K562 (cell line): ENCODE measurements around the gene TNFSF13. TPM values are rescaled to one million over a fixed set of nuclear protein-coding genes. Genes with fewer than 3 reads are reported as not detected.
A peak's percentile ranks its signal among the peaks of the same experiment; 100 is the strongest.

Experiments
- ATAC-seq: fragments of 200-7000 bp; cut with Tn5 transposase; 3 replicates; pipeline ENCODE4 v1.9.1; 2020; ENCODE audit warnings: moderate library complexity
- BruUV-seq: library from RNA; stranded (reverse); fragments of 400-500 nt; replicated peaks from 2 replicates; lab custom pipeline; 2021; lab: Mats Ljungman, UMichigan
- CTCF ChIA-PET: fragments of 300-600 bp; formaldehyde crosslinking; extraction: SDS; loops from one replicate; lab custom pipeline; 2021; ENCODE audit warnings: low intra/inter-chr PET ratio; lab: Yijun Ruan, JAX
- POLR2A ChIA-PET: fragments of 300-600, 350-650 bp; sonication (Branson Sonifier 250); formaldehyde crosslinking; extraction: SDS; loops from one replicate; lab custom pipeline; 2021; ENCODE audit warnings: antibody characterized with exemption, inconsistent platforms; lab: Yijun Ruan, JAX
- DNase-seq, 4 experiments: peaks; one replicate each; pipeline versions ENCODE4 v3.0.0 to v3.0.0-alpha.2; 2011 to 2018; ENCODE audit warnings: low spot score in 3 of 4, mixed read lengths in 3 of 4; ENCODE audit errors: extremely low read depth in 1 of 4
- FAIRE-seq: peaks from 2 replicates; lab custom pipeline; 2011; peaks lifted over from hg19 to GRCh38; lab: Jason Lieb, UNC
- H2AFZ ChIP-seq: 2 replicates; pipeline ENCODE4 v1.6.0; 2011; ENCODE audit warnings: low read depth, low read length, control low read depth, inconsistent platforms
- H3K27ac ChIP-seq: fragments of 200-600 bp; 3 replicates; pipeline ENCODE4 v1.8.0; 2011; ENCODE audit warnings: low read depth, mild to moderate bottlenecking, control low read depth, inconsistent platforms, low read length, moderate library complexity, mixed read lengths; ENCODE audit errors: extremely low read depth
- H3K27me3 ChIP-seq, 2 experiments: fragments of 300-600 bp in 1 of 2; 2 replicates in 1 of 2; 3 replicates in 1 of 2; pipeline versions ENCODE4 v1.6.0 to v1.8.0; 2011; ENCODE audit warnings: inconsistent platforms in 2 of 2, low read length in 2 of 2, mild to moderate bottlenecking in 1 of 2, mixed read lengths in 1 of 2, moderate library complexity in 1 of 2; ENCODE audit not compliant: control insufficient read depth in 2 of 2, insufficient read depth in 2 of 2
- H3K36me3 ChIP-seq: fragments of 300-600 bp; 3 replicates; pipeline ENCODE4 v1.8.0; 2011; ENCODE audit warnings: mild to moderate bottlenecking, low read length, inconsistent platforms; ENCODE audit not compliant: control insufficient read depth, insufficient read depth
- H3K4me1 ChIP-seq, 2 experiments: fragments of 200-600 bp in 1 of 2; replicated peaks in 1 of 2; 2 replicates in 1 of 2; 3 replicates in 1 of 2; pipeline versions ENCODE4 v1.5.1 to v1.8.0; 2011; ENCODE audit warnings: inconsistent platforms in 2 of 2, low read length in 2 of 2, mild to moderate bottlenecking in 1 of 2, mixed read lengths in 1 of 2, moderate library complexity in 1 of 2; ENCODE audit not compliant: control insufficient read depth in 2 of 2, insufficient read depth in 2 of 2
- H3K4me2 ChIP-seq: 2 replicates; pipeline ENCODE4 v1.6.1; 2011; ENCODE audit warnings: low read length, control low read depth, inconsistent platforms, mixed read lengths; ENCODE audit not compliant: insufficient read depth
- H3K4me3 ChIP-seq: fragments of 200-600 bp; sonication (generic), shearing (Covaris generic); 2 replicates; pipeline ENCODE4 v1.5.1; 2016; ENCODE audit warnings: control low read depth, inconsistent platforms
- H3K79me2 ChIP-seq: fragments of 200-600 bp; 3 replicates; pipeline ENCODE4 v1.8.0; 2011; ENCODE audit warnings: low read length, inconsistent platforms; ENCODE audit not compliant: control insufficient read depth, insufficient read depth
- H3K9ac ChIP-seq, 2 experiments: 2 replicates each; pipeline versions ENCODE4 v1.6.0 to v1.6.1; 2011; ENCODE audit warnings: low read depth in 2 of 2, low read length in 2 of 2, control low read depth in 1 of 2, inconsistent platforms in 1 of 2, mild to moderate bottlenecking in 1 of 2, mixed read lengths in 1 of 2; ENCODE audit not compliant: insufficient read depth in 1 of 2
- H3K9me1 ChIP-seq: one replicate; pipeline ENCODE4 v1.6.0; 2011; ENCODE audit warnings: inconsistent platforms, mild to moderate bottlenecking, low read length, moderate library complexity; ENCODE audit not compliant: control insufficient read depth, insufficient read depth
- H3K9me3 ChIP-seq: replicated peaks from 2 replicates; pipeline ENCODE4 v1.5.1; 2011; ENCODE audit warnings: low read depth, low read length, inconsistent platforms; ENCODE audit not compliant: control insufficient read depth, insufficient read depth
- H4K20me1 ChIP-seq: replicated peaks from 2 replicates; pipeline ENCODE4 v1.6.1; 2011; ENCODE audit warnings: low read length, inconsistent platforms, mixed read lengths; ENCODE audit not compliant: control insufficient read depth, insufficient read depth
- MBD2 ChIP-seq: sonication (generic); IDR thresholded peaks from 2 replicates; pipeline ENCODE4 v1.6.1; 2016; ENCODE audit warnings: low read depth, borderline replicate concordance
- MXI1 ChIP-seq: IDR thresholded peaks from 2 replicates; pipeline ENCODE4 v1.6.1; 2011; ENCODE audit warnings: low read depth, mild to moderate bottlenecking, improper control_type of control experiment, low read length
- NFE2 ChIP-seq: IDR thresholded peaks from 2 replicates; pipeline ENCODE4 v1.6.1; 2014; ENCODE audit warnings: antibody characterized with exemption, low read depth
- NR2F6 ChIP-seq: fragments of 450-650 bp; formaldehyde crosslinking; IDR thresholded peaks from 2 replicates; pipeline ENCODE4 v1.4.0; 2020; ENCODE audit warnings: mild to moderate bottlenecking
- ZFP36 ChIP-seq: fragments of 150-350 bp; IDR thresholded peaks from 2 replicates; pipeline ENCODE4 v1.6.1; 2018; ENCODE audit warnings: low read length, low read depth; ENCODE audit not compliant: partially characterized antibody
- ZNF24 ChIP-seq: fragments of 450-650 bp; IDR thresholded peaks from 2 replicates; pipeline ENCODE4 v1.6.1; 2016
- ZNF507 ChIP-seq: conservative IDR thresholded peaks from 2 replicates; pipeline ENCODE4 v1.6.1; 2017; ENCODE audit warnings: missing genetic modification characterization, missing compliant biosample characterization
- WGBS: fragments of 100-300 bp; shearing (Covaris generic); methylation state at CpG from one replicate; pipeline ENCODE4 v1.1.6; 2016; ENCODE audit warnings: low coverage, mixed read lengths; ENCODE audit not compliant: insufficient coverage; ENCODE audit errors: missing lambda C conversion rate; 5-methylcytosine and 5-hydroxymethylcytosine counted together
- in situ Hi-C: fragments of 300-500 bp; cut with MboI; formaldehyde crosslinking; loops from 4 replicates; pipeline ENCODE4 v1.15.0; 2018; ENCODE audit warnings: inconsistent platforms, mixed read lengths
- intact Hi-C: fragments of 100-400 bp; cut with micrococcal nuclease; formaldehyde crosslinking; loops from 2 replicates; pipeline ENCODE4 v1.14.2; 2022
- polyA plus RNA-seq, 8 experiments: library from polyadenylated mRNA; depleted of rRNA in 4 of 8; stranded (reverse) in 5 of 8; unstranded in 3 of 8; fragments of >200 nt; fragmentation: Nextera tagmentation in 2 of 8; fragmentation: Illumina TruSeq in 1 of 8; extraction: Ambion mirVana in 2 of 8; extraction: Trizol in 1 of 8; gene quantifications; 2 replicates each; pipeline versions ENCODE4 v1.2.1 to v1.2.3, GENCODE V29; 2011 to 2014; ENCODE audit warnings: inconsistent platforms in 1 of 8, missing spikeins in 1 of 8
- total RNA-seq, 7 experiments: library from RNA; depleted of rRNA in 6 of 7; stranded (reverse); fragments of >200 nt in 6 of 7; fragmentation: Illumina TruSeq in 2 of 7; extraction: Trizol in 2 of 7; gene quantifications; 2 replicates each; pipeline versions ENCODE4 v1.2.1 to v1.2.3, GENCODE V29; 2011 to 2021; ENCODE audit warnings: low replicate concordance in 1 of 7
- TF ChIP-seq, protein P1 (sequence below): fragments of 200-800 bp; sonication (Bioruptor generic); IDR thresholded peaks from 2 replicates; pipeline ENCODE4 v1.6.1; 2016; ENCODE audit warnings: missing genetic modification characterization, missing compliant biosample characterization
- TF ChIP-seq, protein P2 (sequence below), 2 experiments: IDR thresholded peaks; 2 replicates each; pipeline ENCODE4 v1.6.1; 2012; ENCODE audit warnings: improper control_type of control experiment in 2 of 2, low read depth in 2 of 2, low read length in 2 of 2, borderline replicate concordance in 1 of 2
- TF ChIP-seq, protein P3 (sequence below): fragments of 250-450 bp; sonication (Bioruptor Pico); IDR thresholded peaks from 2 replicates; pipeline ENCODE4 v1.8.0; 2022; ENCODE audit warnings: inconsistent platforms, mild to moderate bottlenecking, moderate library complexity, borderline replicate concordance

The TNFSF13 gene
- total and polyA plus RNA-seq, 9 of the 15 experiments (the other 6 are each of a cell fraction or from before 2014, with no cell fraction given): 0.04 to 0.51 (median 0.19) TPM; not detected in 1

DNA sequence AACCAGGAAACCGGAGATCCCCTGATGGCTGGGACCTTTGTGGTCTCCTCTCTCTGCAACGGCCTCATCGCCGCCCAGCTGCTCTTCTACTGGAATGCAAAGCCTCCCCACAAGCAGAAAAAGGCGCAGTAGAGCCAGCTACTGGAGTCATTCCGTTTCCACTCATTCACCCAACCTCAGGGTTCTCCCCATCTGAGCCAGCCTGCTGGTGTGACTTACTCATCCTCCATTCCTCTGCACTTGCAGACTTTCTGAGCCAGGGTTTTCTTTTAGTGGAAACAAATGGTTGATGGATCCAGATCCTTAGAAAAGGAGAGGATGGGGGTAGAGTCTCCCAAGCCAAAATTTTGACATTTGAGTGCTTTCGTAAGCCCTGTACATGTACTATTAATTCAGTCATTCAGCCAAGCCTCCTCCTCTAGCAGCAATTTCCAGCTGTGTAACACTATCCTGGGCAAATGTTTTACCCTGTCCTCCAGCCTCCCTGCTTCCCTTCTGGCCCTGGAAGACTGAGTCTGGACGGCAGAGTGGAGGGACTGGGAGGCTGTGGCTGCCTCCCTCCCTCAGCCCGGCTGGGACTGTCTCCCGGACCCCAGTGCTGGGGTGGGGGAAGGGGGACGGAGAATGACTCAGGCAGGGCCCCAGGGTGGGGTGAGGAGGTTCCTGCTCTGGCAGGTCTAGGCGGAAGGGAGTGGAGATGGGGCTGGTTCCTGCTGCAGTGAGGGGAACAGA, 29.0 kb downstream of the TNFSF13 start:
- ATAC-seq: peak; percentile 39
- peak; percentile 54 for FAIRE-seq
- Histone ChIP-seq H3K36me3 (peaks cover 56% of the 10 kb centered on the region), H3K4me2 (peak overlapping the region; percentile 63), H3K9me3 (no peaks in the 10 kb centered on the region), H4K20me1 (no peaks in the 10 kb centered on the region), H3K79me2 (peaks cover 56% of the 10 kb centered on the region), H3K27me3 (no peaks in the 10 kb centered on the region), H3K27ac (peak overlapping the region; percentile 71), H3K4me3 (peak overlapping the region; percentile 18; the same call in 1 of the 2 replicates), H3K4me1 (peaks cover 36 to 60% of the 10 kb centered on the region in 2 experiments), H3K9ac (peak overlapping the region; percentile 53 to 86), H2AFZ (no peak overlapping the region), H3K9me1 (no peaks in the 10 kb centered on the region)
- POLR2A ChIA-PET: interaction anchor here (0.9 to 2.8 kb wide), 4 partner anchors 13 to 99 kb away, joined by 3 to 24 read pairs (median 6); partner anchors contain the start of genes TP53 and WRAP53
- TSS peak; percentile 21 for BruUV-seq
- CTCF ChIA-PET: no interaction called here
- in situ Hi-C loops: no loop called here
- intact Hi-C loops: loop anchor here (5.0 kb wide), 1 partner anchor 100 kb away; the partner anchor contains the start of genes TP53 and WRAP53
- WGBS: 38% methylated on average over 11 of the region's 12 CpGs
- DNase-seq: peak in 2 of 4 experiments; percentile 75 to 82
- no peak for TF ChIP-seq NR2F6 (CRISPR knock-in tag)
- TF ChIP-seq, protein P1, sequence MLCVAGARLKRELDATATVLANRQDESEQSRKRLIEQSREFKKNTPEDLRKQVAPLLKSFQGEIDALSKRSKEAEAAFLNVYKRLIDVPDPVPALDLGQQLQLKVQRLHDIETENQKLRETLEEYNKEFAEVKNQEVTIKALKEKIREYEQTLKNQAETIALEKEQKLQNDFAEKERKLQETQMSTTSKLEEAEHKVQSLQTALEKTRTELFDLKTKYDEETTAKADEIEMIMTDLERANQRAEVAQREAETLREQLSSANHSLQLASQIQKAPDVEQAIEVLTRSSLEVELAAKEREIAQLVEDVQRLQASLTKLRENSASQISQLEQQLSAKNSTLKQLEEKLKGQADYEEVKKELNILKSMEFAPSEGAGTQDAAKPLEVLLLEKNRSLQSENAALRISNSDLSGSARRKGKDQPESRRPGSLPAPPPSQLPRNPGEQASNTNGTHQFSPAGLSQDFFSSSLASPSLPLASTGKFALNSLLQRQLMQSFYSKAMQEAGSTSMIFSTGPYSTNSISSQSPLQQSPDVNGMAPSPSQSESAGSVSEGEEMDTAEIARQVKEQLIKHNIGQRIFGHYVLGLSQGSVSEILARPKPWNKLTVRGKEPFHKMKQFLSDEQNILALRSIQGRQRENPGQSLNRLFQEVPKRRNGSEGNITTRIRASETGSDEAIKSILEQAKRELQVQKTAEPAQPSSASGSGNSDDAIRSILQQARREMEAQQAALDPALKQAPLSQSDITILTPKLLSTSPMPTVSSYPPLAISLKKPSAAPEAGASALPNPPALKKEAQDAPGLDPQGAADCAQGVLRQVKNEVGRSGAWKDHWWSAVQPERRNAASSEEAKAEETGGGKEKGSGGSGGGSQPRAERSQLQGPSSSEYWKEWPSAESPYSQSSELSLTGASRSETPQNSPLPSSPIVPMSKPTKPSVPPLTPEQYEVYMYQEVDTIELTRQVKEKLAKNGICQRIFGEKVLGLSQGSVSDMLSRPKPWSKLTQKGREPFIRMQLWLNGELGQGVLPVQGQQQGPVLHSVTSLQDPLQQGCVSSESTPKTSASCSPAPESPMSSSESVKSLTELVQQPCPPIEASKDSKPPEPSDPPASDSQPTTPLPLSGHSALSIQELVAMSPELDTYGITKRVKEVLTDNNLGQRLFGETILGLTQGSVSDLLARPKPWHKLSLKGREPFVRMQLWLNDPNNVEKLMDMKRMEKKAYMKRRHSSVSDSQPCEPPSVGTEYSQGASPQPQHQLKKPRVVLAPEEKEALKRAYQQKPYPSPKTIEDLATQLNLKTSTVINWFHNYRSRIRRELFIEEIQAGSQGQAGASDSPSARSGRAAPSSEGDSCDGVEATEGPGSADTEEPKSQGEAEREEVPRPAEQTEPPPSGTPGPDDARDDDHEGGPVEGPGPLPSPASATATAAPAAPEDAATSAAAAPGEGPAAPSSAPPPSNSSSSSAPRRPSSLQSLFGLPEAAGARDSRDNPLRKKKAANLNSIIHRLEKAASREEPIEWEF: no peak
- TF ChIP-seq, protein P2, sequence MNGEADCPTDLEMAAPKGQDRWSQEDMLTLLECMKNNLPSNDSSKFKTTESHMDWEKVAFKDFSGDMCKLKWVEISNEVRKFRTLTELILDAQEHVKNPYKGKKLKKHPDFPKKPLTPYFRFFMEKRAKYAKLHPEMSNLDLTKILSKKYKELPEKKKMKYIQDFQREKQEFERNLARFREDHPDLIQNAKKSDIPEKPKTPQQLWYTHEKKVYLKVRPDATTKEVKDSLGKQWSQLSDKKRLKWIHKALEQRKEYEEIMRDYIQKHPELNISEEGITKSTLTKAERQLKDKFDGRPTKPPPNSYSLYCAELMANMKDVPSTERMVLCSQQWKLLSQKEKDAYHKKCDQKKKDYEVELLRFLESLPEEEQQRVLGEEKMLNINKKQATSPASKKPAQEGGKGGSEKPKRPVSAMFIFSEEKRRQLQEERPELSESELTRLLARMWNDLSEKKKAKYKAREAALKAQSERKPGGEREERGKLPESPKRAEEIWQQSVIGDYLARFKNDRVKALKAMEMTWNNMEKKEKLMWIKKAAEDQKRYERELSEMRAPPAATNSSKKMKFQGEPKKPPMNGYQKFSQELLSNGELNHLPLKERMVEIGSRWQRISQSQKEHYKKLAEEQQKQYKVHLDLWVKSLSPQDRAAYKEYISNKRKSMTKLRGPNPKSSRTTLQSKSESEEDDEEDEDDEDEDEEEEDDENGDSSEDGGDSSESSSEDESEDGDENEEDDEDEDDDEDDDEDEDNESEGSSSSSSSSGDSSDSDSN (IDR thresholded peaks at IDR 0.05; ENCODE audit: borderline replicate concordance in 1 of 2, low read depth in 2 of 2, low read length in 2 of 2): no peak
- TF ChIP-seq, protein P3, sequence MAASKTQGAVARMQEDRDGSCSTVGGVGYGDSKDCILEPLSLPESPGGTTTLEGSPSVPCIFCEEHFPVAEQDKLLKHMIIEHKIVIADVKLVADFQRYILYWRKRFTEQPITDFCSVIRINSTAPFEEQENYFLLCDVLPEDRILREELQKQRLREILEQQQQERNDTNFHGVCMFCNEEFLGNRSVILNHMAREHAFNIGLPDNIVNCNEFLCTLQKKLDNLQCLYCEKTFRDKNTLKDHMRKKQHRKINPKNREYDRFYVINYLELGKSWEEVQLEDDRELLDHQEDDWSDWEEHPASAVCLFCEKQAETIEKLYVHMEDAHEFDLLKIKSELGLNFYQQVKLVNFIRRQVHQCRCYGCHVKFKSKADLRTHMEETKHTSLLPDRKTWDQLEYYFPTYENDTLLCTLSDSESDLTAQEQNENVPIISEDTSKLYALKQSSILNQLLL (CRISPR knock-in tag): no peak
- TF ChIP-seq NFE2: peak; percentile 63
- no peak for TF ChIP-seq ZNF507
- TF ChIP-seq ZFP36: no peak
- TF ChIP-seq ZNF24: no peak
- no peak for TF ChIP-seq MBD2
- no peak for TF ChIP-seq MXI1
